Fibroblast of peridontal ligament (primary cell): ENCODE measurements around the gene NCAN.
A peak's percentile ranks its signal among the peaks of the same experiment; 100 is the strongest.
"Not testable (repeated sequence)": the region's sequence is repeated elsewhere in the genome, so short reads cannot be mapped to it uniquely, and the experiment has no call there.

ENCODE experiments used
- DNase-seq: peaks from one replicate; pipeline ENCODE4 v3.0.0-alpha.2; 2010; ENCODE audit errors: extremely low read depth

Gene NCAN

DNA sequence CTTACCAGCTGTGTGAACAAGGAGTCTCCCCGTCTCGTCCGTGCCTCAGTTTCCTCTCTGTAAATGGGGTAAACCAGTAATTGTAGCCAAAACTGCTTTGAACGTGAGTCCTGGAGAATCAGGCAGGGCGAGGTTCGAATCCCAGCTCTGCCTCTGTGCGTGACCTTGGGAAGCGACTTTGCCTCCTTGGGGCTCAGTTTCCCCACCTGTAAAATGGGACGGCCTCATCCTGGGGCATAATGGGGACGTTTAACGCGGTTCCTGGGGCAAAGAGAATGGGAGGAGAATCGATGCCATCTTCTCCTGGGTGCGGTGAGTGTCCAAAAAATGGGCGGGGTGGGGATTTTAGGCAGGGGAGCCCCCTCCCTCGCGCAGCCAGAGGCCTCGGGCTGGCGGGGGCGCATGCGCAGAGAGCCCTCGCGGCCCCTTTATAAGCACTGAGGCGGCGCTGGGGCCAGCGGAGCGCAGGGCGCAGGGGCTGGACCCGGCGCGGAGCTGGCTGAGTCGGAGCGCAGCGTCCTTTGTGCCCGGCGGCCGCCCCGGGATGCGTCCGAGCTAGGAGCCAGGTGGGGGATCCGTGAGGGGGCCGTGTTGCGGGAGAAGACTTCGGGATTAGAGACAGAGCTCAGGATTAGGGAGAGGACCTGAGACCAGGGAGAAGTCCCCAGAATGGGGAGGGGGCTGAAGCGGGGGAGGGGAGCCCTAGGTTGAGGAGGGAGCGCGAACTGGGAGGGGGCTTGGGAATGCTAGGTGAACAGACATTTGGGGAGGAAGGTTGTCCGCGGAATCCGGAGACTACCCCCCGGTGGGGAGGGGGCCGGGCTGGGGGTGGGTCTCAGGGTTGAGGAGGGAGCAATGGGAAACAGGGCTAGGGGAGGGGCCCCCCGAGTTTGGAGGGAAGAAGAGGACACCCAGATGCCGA lies at the start of gene NCAN:
TSS of gene NCAN (plus strand) at position 460 of the 922 bp plus-strand sequence. CDS start 4,996 bp downstream, outside the sequence.
- no peak for DNase-seq

DNA sequence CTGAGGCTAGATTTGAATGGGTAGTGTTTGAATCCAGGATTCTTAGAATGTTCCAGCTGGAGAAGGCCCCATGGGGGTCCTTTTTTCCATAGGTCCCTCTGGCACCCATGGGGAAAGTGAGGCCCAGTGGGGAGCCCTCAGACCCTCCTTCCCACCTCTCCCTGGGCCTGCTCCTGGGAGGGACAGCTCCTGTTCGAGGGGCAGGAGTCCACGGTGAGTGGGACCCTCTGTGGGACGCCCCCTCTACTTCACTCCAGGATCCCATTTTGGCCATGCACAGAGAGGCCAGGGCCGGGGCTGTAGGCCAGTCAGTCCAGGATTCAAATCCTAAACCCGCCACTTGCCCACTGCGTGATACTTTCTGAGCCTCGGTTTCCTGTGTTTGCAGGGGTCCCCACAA lies 49.3 kb upstream of the NCAN start:
- DNase-seq: no peak

DNA sequence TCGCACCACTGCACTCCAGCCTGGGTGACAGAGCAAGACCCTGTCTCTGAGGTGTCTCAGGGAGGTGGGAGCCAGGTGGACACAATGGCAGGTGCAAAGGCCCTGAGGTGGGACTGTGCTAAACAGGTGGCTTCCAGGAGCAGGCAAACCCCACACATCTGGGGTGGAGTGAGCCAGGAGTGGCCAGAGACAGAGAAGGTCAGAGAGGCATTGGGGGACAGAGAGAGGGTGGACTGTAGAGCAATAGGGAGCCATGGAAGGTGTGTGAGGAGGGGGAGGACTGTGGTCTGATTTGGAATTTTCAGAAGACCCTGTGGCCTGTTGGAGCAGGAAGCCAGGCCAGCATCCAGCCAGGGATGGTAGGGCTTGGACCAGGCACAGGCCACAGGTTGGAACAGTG lies 46.4 kb upstream of the NCAN start:
- DNase-seq: no peak

DNA sequence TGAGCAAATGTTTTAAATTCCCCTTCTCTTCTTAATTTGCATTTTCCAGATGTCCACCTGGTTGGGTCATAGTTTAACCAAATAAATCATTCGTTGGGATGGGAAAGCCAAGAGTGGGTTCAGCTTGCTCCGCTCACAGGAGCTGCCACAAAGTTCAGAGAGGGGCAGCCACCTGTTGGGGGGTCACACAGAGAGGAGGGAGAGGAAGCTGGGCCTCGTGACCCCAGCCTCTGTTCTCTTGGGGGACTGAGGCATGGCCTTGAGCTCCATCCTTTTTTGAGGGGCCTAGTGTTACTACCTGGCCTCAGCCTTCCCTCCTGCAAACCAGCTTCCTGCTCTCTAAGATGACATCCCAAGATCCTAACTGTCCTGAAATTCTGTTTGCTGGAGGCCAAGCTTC lies 44.1 kb upstream of the NCAN start:
- DNase-seq: no peak

DNA sequence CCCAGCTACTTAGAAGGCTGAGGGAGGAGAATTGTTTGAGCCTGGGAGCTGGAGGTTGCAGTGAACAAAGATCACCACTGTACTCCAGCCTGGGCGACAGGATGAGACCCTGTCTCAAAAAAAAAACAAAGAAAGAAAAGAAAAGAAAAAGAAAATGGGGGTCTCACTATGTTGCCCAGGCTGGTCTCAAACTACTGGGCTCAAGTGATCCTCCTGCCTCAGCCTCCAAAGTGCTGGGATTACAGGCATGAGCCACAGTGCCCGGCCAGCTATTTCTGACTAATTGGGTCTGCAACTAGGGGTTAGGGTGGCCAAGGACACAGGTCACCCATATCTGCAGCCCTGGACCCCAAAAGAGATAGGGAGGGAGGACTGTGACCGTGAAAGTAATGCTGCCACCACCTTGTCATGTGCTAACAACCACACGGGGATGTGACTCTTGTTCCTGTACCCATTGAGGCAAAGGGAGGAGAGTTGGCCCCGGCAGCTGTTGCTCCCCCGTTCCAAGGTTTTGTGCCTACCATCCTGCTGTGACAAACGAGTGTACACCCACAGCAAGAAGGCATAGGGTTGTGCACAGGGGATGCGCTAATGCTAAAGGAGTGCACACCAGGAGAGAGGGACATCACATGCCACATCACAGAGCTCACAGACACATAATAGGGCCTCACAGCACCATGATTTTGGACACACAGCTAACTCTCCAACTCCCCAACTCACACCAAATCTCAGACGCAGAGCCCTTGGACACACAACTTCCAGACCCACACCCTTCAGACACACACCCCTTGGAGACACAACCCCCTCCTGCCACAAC lies 42.3 kb upstream of the NCAN start:
- no peak for DNase-seq

DNA sequence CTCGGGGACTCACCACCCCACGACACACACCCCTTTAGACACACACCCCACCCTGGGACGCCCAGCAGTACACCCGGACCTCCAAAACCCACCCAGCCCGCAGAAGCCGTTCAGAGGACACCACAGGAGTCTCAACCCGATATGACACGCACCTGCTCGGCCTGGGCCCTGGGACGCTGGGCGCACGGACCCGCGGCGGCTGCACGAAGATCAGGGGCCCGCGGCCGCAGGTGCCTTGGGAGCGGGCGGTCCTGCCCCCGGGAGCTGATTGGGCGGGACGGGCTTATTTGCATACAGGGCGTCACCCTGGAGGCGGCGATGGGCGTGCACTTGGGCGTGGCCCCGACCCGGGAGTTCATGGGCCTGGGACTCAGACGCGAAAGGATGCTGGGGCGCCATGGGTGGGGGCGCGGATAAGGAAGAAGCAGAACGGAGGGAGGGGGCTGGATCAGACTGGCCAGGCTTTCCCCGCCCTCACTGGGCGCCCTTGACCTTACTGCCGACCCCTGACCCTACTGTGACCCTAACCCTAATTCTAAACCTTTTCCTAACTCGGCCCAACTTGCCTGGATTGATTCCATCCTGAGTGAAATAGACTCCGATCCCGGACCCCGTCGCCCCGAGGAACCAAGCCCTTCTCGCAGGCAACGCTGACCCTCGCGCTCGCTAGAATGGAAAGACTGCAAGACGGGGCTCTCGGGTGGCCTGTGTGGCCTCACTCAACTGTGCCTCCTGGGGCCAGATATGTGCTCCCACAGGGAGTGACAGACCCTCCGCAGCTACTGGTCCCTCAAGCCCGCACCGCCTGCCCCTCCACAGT lies 41.5 kb upstream of the NCAN start, which contains the start of gene MEF2B:
TSS of gene MEF2B (minus strand) at position 211 of the 820 bp plus-strand sequence. CDS start 19,528 bp downstream, outside the sequence.
- DNase-seq: peak; percentile 9

DNA sequence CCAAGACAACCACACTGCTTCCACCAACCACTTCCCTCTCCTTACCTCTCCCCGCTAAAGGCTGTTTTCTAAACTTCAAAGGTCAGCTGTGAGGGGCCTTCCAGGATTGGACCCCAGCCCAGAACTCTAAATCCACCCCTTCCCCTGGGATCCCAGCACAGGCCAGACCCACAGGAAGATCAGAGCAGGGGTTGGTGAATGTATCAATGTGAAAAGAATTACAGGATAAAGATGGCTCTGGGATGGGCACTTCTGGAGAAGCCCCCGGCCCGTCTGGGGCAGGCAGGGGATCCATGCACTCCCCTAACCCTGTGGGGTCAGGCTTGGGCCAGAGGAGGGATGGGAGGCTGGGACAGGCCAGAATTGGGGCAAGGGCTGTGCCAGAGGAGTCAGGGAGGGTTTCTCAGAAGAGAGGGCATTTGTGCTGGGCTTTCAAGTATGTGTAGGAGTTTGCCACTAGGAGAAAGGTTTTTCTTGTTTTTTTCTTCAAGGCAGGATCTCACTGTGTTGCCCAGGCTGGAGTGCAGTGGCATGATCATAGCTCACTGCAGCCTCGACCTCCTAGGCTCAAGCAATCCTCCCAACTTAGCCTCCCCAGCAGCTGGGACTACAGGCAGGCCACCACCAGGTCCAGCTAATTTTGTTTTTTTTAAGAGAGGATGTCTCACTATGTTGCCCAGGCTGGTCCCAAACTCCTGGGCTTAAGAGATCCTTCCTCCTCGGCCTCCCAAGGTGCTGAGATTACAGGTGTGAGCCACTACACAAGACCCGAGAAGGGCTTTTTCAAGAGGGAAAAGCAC lies 40.7 kb upstream of the NCAN start:
- peak; percentile 33 for DNase-seq

DNA sequence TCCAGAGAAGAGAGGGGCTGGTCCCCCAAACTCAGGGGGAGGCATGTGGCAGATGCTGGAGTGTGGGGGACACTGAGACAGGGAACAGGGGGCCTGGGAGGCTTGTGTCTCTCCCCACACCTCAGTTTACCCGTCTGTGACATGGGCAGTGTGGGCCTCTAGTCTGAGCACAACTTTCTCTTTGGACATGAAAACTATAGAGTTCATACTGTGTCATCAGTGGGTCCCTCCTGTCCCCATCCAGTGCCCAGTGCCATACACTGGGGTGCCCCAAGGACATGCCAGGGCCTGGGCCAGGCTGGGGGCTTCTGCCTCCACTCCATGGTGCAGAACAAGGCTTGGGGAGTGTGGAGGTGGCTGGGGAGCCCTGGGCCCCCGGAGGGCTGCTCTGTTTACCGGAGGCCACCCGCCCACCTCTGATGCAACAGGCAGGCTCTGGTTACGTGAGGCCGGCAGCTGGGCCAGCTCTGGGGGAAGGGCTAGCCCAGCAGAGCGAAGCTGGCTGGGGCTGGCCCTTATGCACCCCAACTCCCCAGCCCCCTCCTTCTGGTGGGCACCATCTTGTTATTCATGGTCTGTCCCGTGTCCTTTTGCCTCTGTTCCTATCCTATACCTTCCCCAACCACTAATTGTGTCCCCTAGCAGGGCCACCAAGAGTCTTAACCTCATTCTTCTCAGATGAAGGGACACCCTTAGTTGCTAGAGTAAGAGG lies 39.8 kb upstream of the NCAN start:
- DNase-seq: peak; percentile 60

DNA sequence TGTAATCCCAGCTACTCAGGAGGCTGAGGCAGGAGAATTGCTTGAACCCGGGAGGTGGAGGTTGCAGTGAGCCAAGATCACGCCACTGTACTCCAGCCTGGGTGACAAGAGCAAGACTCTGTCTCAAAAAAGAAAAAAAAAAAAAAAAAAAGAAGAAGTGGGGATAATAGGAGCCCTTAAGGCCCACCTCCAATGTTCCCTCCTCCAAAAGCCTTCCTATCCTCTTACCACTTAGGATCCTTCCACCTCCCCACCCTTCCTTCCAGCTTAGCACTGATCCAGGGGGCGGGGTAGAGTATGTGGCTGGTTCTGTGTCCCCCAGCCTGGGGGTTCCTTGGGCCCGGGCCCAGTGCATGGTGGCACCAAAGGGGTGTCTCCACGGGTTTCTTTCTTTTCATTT lies 38.5 kb upstream of the NCAN start:
- DNase-seq: not testable (repeated sequence)

DNA sequence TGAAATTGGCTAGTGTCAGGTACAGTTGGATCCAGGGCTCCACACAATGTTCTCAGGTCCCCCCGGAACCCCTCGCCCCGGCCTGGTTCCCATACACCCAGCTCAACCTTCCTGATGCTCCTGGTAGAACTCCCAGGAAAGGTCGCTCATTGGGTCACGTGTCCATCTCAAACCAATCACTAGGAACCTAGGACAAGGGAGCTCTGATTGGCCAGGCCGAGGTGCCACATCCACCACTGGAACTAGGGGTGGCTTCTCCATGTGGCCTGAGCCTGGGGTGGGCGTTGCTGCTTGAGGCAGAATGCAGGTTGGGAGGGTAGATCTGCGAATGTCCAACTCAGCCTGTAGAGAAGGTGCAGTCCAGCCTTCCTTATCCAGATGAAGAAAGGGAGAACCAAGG lies 34.8 kb upstream of the NCAN start:
- DNase-seq: no peak

DNA sequence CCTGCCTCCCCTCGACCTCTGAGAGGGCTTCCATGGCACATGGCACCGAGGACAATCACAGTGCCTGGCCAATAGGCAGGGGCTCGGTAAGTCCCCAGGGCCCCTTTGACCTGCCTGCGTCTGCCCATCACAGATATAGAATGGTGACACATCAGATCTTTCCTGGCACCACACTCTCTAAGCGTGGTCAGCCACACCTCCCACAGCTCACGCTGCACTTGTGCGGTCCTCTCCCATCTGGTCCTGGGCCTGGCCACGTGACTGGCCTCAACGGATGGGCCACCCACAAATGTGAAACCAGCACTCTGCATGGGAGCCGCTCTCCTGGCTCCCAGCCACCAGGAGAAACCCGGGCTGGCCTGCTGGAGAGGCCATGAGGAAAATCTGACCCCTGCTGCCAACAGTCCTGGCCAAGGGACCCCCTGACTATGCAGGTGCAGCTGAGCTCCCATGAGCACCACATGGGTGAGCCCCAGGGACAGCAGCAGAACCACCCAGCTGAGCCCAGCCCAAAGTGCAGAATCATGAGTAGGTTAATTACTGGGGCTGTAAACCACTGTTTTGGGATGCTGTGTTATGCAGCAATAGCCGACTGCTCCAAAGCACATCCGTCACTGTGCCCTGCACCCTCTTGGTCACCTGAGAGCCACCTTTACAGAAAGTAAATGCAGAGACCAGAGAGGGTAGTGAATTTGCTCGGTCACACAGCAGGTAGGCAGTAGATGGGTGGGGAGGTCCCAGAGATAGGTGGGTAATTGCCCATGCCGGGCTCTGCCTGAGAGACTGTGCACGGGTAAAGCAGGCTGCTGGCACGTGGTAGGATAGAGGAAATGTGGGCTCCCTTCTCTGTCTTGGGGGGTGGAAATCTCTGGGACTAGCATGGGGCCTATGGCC lies 32.0 kb upstream of the NCAN start:
- no peak for DNase-seq

DNA sequence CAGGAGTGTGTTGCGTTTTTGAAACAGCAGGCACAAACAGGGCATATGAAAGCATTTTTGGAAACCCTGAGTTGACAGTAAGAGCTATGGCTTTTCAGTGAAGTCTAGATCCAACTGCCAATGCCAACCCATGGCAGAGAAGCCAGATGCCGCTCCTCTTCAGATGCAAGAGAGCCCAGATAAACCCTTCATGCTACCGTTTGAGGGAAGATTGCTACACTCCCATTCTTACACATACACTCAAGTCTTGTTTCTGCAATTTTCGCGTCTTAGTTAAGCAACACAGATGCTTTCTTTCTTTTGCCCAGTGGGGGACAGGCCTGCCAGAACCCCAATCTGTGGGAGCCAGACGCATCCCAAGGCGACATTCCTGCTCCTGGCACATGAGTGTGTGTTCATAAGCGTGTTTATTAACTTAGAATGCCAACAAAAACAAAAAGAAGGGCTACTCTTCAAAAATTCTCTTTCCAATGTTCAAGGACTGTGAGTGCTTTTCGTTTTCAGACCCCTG lies 30.2 kb upstream of the NCAN start:
- no peak for DNase-seq

DNA sequence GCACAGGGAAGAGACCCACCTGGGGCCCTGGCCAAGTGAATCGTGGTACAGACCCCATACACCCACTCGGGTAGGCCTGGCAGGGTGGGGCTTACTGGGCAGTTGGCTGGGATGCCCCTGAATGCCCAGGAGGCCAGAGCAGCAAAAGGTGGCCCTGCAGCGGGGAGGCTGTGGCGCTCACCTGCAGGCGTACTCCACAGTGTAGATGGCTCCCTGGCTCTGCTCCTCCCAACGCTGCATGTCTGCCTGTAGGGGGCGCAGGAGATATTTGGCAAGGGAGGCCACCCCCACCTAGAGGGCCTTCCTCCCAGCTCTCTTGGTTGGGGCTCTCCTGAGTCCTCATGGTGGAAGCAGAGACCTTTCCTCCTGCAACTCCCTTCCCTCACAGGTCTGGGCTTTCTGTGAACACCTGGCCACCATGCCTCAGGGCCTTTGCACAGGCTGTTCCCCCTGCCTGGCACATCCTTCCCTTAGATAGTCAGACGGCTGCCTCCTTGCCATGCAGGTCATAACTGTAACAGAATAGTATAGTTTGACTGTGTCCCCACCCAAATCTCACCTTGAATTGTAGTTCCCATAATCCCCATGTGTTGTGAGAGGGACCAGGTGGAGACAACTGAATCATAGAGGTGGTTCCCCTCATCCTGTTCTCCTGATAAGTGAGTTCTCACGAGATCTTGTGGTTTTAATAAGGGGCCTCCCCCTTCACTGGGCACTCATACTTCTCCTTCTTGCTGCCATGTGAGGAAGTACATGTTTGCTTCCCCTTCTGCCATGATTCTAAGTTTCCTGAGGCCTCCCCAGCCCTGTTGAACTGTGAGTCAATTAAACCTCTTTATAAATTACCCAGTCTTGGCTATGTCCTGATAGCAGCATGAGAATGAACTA lies 25.7 kb upstream of the NCAN start:
- peak; percentile 8 for DNase-seq

DNA sequence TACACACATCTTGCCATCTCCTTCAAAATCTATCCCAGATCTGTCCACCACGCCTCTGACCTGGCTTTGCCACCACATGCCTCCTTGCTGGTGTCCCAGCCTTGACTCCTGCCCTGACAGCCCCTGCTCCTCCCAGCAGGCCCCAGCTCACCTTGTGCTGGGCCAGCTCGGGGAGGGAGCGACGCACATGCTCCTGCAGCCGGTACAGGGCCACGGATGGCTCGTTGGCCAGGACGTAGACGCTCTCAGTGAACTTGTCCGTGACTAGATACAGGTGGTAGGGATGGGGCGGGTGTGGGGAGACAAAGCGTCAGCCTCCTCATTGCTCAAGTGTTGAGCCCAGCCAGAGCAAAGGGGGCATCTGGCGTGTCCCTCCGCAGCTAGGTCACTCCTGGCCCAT lies 25.0 kb upstream of the NCAN start:
- no peak for DNase-seq

DNA sequence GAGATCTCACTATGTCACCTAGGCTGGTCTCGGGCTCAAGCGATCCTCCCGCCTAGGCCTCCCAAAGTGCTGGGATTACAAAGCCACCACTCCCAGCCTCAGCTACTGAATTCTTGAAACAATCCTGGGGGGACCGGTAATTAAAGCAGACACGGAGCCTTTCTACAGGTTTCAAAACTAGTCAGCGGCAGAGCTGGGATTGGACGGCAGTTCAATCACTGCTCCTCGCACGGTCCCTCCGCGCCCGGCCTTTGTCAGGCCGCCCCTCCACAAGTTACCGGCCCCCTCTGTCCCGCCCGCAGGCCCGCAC lies 20.0 kb upstream of the NCAN start:
- DNase-seq: no peak

DNA sequence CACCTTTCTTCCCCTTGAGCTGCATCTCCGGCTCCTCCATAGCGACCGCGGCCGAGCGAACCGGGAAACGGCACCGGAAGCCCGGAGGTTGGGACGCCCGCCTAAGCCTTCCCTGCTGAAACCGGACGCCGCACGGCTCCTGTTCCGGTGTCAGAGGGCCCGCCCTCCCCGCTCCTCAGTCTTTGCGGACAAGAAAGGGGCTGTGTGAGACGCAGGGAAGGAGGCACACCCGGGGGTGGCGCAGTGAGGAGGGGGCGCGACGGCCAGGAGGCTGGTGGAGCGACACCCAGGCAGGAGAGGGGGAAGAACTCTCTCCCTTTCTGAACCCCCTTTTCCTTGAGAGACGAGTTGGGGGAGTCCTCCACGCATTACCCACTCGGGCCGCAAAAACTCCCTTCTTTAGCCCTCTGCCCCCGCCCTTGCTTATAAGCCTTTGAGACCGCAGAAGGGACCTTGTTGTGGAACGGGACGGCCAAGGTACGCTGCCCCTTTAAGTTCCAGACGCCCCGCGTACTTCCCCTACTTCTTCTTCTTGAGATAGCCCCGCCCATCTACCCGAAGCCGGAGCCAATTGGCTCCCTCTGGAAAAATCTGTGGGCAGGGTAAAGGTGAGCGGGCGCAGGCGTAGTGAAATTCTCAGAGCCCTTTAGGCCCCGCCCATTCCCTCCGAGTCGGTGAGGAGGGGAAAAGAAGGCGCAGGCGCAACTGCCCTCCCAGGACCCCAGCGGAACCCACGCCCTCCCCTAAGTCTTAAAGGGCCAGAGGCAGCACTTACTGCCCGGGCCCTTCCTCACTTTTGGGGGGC lies 19.5 kb upstream of the NCAN start, which contains the start of the genes BORCS8 and RFXANK:
TSS of gene BORCS8 (minus strand) at position 75 of the 805 bp plus-strand sequence. CDS start at position 40, 35 bp downstream.
TSS of gene RFXANK (plus strand) at position 181 of the 805 bp plus-strand sequence. CDS start 1,689 bp downstream, outside the sequence.
- DNase-seq: peak; percentile 99

DNA sequence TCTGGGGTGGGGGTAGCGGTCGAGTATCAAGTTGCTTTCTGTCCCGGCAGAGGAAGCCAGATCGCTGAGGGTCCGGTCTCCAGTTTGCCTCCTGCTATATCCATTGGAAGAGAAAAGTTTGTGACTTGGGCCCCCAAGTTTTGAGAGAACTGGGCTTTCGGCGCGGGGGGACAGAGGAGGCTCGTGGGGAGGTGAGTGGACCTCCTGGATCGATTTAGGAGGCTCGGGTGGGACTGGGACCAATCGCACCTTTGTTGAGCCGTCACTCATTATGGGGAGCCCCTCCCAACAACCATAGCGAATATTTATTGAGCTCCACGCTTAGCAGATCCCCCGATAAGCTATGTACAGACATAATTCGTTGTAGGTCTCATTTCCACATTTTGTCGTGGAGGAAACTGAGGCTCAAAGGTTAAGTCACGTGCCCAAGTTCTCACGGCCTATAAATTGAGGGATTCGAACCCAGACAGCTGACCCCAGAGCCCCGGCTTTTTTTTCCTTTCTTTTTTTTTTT lies 18.8 kb upstream of the NCAN start:
- DNase-seq: no peak
